Measurements from ENCODE around the gene PARD6G. TPM values are rescaled to one million over a fixed set of nuclear protein-coding genes. Genes with fewer than 3 reads are reported as not detected.

Gene PARD6G
- total RNA-seq, 2 donors from 2014 or later = 1.1 to 3.5 TPM

- Mint-ChIP-seq H3K27ac (no peak overlapping the region), H3K4me1 (peaks cover 41% of the 10 kb centered on the region), H3K36me3 (ENCODE audit: low read depth) (peaks cover 4% of the 10 kb centered on the region), H3K4me3 (no peak overlapping the region), H3K27me3 (no peaks in the 10 kb centered on the region)
- DNase-seq = no peak
- no peaks in the 10 kb centered on the region for H3K9me3 ChIP-seq (ENCODE audit: control insufficient read depth, low read length, poor library complexity, severe bottlenecking)
- no peak for ATAC-seq
Observed at GRCh38 chr18:80115035-80115434, 132.3 kb downstream of the PARD6G start.

GRCh38 chr18:80112624-80113248, 134.6 kb downstream of the PARD6G start:
- H3K27me3 Mint-ChIP-seq = no peaks in the 10 kb centered on the region
- DNase-seq (no peak), ATAC-seq (no peak)
- H3K36me3 Mint-ChIP-seq (ENCODE audit: low read depth) = no peaks in the 10 kb centered on the region
- H3K9me3 ChIP-seq (ENCODE audit: control insufficient read depth, low read length, poor library complexity, severe bottlenecking) = no peaks in the 10 kb centered on the region
- no peak overlapping the region for H3K4me3 Mint-ChIP-seq
- H3K4me1 Mint-ChIP-seq = peaks cover 44% of the 10 kb centered on the region
- no peak overlapping the region for H3K27ac Mint-ChIP-seq

- H3K27me3 Mint-ChIP-seq = no peaks in the 10 kb centered on the region
- ATAC-seq = no peak
- no peak for DNase-seq
- peaks cover 44% of the 10 kb centered on the region for H3K4me1 Mint-ChIP-seq
- peak overlapping the region; percentile 87 for H3K4me3 Mint-ChIP-seq
- peak overlapping the region; percentile 94 for H3K27ac Mint-ChIP-seq
- no peaks in the 10 kb centered on the region for H3K9me3 ChIP-seq (ENCODE audit: control insufficient read depth, low read length, poor library complexity, severe bottlenecking)
- H3K36me3 Mint-ChIP-seq (ENCODE audit: low read depth) = no peaks in the 10 kb centered on the region
Observed at GRCh38 chr18:80109676-80110078, 137.6 kb downstream of the PARD6G start.

- H3K27ac Mint-ChIP-seq = peak within 1 kb of the TSS; percentile 94
- H3K4me1 Mint-ChIP-seq = peaks cover 39% of the 10 kb centered on the region
- peak; percentile 84 for ATAC-seq
- no peaks in the 10 kb centered on the region for H3K27me3 Mint-ChIP-seq
- H3K36me3 Mint-ChIP-seq (ENCODE audit: low read depth) = no peaks in the 10 kb centered on the region
- peak within 1 kb of the TSS; percentile 92 for H3K4me3 Mint-ChIP-seq
- DNase-seq = peak; percentile 63 to 80 (median 78)
- no peaks in the 10 kb centered on the region for H3K9me3 ChIP-seq (ENCODE audit: control insufficient read depth, low read length, poor library complexity, severe bottlenecking)
Observed at GRCh38 chr18:80108739-80109675, 138.3 kb downstream of the PARD6G start, which contains the start of gene ADNP2. Gene ADNP2, plus strand, starts transcription at chr18:80109262. Its CDS starts 8,281 bp downstream, at chr18:80117543.

DNA sequence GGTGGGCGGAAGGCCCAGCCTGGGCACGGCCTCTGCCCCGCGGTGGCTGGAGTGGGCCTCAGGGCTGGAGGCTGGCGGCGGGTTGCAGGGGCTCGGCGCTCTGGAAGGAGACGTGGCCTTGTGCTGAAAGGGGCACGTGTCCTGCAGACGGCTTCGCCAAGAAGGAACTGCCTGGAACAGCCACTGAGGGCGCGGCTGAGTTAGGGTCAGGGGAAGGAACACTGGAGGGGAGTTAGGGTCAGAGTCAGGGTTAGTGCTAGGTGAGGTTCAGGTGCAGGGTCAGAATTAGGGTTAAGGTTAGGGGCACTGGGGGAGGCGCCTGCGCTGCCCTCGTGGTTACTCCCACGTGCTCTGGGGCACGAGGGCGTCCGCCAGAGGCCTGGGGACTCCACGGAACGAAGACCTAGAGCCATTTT, 139.2 kb downstream of the PARD6G start:
- peak in 2 of 3 donors; percentile 16 to 18 for DNase-seq
- peak overlapping the region; percentile 92 for H3K4me3 Mint-ChIP-seq
- H3K27me3 Mint-ChIP-seq = no peaks in the 10 kb centered on the region
- H3K27ac Mint-ChIP-seq = peak overlapping the region; percentile 94
- peaks cover 33% of the 10 kb centered on the region for H3K4me1 Mint-ChIP-seq
- ATAC-seq = no peak
- no peaks in the 10 kb centered on the region for H3K9me3 ChIP-seq (ENCODE audit: control insufficient read depth, low read length, poor library complexity, severe bottlenecking)
- H3K36me3 Mint-ChIP-seq (ENCODE audit: low read depth) = no peaks in the 10 kb centered on the region

GRCh38 chr18:80107426-80107825, 139.9 kb downstream of the PARD6G start:
- Mint-ChIP-seq H3K27me3 (no peaks in the 10 kb centered on the region), H3K4me3 (no peak overlapping the region), H3K4me1 (peaks cover 31% of the 10 kb centered on the region), H3K27ac (peak overlapping the region; percentile 56), H3K36me3 (ENCODE audit: low read depth) (peaks cover under 1% of the 10 kb centered on the region)
- H3K9me3 ChIP-seq (ENCODE audit: control insufficient read depth, low read length, poor library complexity, severe bottlenecking) = no peaks in the 10 kb centered on the region
- ATAC-seq (no peak), DNase-seq (no peak)

Other genes with a start within 250 kb of the PARD6G start
- gene RBFA, start 213.1 kb downstream of the PARD6G start, total RNA-seq = 10 to 100 TPM; 15.0 to 16.1 TPM
- gene ADNP2, start 138.3 kb downstream of the PARD6G start, total RNA-seq = 10 to 100 TPM; 41.5 to 50.0 TPM

All from T-helper 17 cell (primary cell).